ENCODE data around the gene HGFAC.
A peak's percentile ranks its signal among the peaks of the same experiment; 100 is the strongest.

GRCh38 chr4:3434881-3435685 is 6.7 kb upstream of the HGFAC start:
- TF ChIP-seq CTCF (IDR thresholded peaks at IDR 0.05; ENCODE audit: poor library complexity) (peak; percentile 11), EZH2phosphoT487 (IDR thresholded peaks at IDR 0.05; ENCODE audit: low read depth, severe bottlenecking, unreplicated experiment) (no peak)

Measured in hepatocyte (in vitro differentiated cells).